HCT116 (cell line): Measurements from ENCODE around the gene UBN1. TPM values are rescaled to one million over a fixed set of nuclear protein-coding genes. Genes with fewer than 3 reads are reported as not detected.

Experiments used
- ATAC-seq: fragments of 200-7000 bp; cut with Tn5 transposase; 2 replicates; pipeline ENCODE4 v1.9.1; 2020; ENCODE audit warnings: mild to moderate bottlenecking, moderate library complexity
- BruUV-seq: library from RNA; stranded (reverse); fragments of 400-500 nt; replicated peaks from 2 replicates; lab custom pipeline; 2021; lab: Mats Ljungman, UMichigan
- CTCF ChIA-PET: fragments of 300-600 bp; sonication (Branson Sonifier 250); formaldehyde crosslinking; loops from one replicate; lab custom pipeline; 2021; ENCODE audit warnings: antibody characterized with exemption; lab: Charles Lee
- POLR2A ChIA-PET: fragments of 300-600, 350-600 bp; sonication (Branson Sonifier 250); formaldehyde crosslinking; loops from one replicate; lab custom pipeline; 2021; ENCODE audit warnings: antibody characterized with exemption; lab: Charles Lee
- RAD21 ChIA-PET, 2 experiments: fragments of 300-600 bp; sonication (Branson Sonifier 250); formaldehyde crosslinking; loops; one replicate each; lab custom pipeline; 2023; ENCODE audit warnings: low total read pairs in 2 of 2; ENCODE audit not compliant: uncharacterized antibody in 2 of 2, unreplicated experiment in 2 of 2, low non-redundant PET in 1 of 2; lab: Charles Lee
- DNase-seq: peaks from one replicate; pipeline ENCODE4 v3.0.0-alpha.2; 2010; ENCODE audit warnings: low read depth, low spot score
- H2AFZ ChIP-seq: fragments of 200-600 bp; shearing (Covaris generic), sonication (generic); 2 replicates; pipeline ENCODE4 v1.6.1; 2017; ENCODE audit warnings: low read depth, mixed run types, mixed read lengths, antibody characterized with exemption, low read length; ENCODE audit not compliant: poor library complexity, severe bottlenecking
- H3K27ac ChIP-seq: 2 replicates; pipeline ENCODE4 v1.5.1; 2012; ENCODE audit warnings: low read depth, low read length
- H3K27me3 ChIP-seq: fragments of 200-600 bp; sonication (generic); 2 replicates; pipeline ENCODE4 v1.6.1; 2016; ENCODE audit warnings: mixed run types, low read length, mixed read lengths; ENCODE audit not compliant: insufficient read depth
- H3K36me3 ChIP-seq, 2 experiments: fragments of 200-500 bp in 1 of 2; fragments of 200-600 bp in 1 of 2; sonication (Bioruptor generic) in 1 of 2; sonication (generic) in 1 of 2; 2 replicates each; pipeline versions ENCODE4 v1.5.1 to v1.6.1; 2014 to 2016; ENCODE audit warnings: low read length in 2 of 2, inconsistent platforms in 1 of 2, mixed read lengths in 1 of 2, mixed run types in 1 of 2; ENCODE audit not compliant: insufficient read depth in 2 of 2, control insufficient read depth in 1 of 2
- H3K4me1 ChIP-seq, 2 experiments: fragments of 200-600 bp in 1 of 2; sonication (generic) in 1 of 2; 2 replicates each; pipeline versions ENCODE4 v1.5.1 to v1.6.1; 2012 to 2017; ENCODE audit warnings: low read length in 2 of 2, inconsistent platforms in 1 of 2, mild to moderate bottlenecking in 1 of 2, mixed read lengths in 1 of 2, mixed run types in 1 of 2, moderate library complexity in 1 of 2; ENCODE audit not compliant: insufficient read depth in 2 of 2, control insufficient read depth in 1 of 2
- H3K4me2 ChIP-seq: fragments of 200-600 bp; sonication (generic); 2 replicates; pipeline ENCODE4 v1.6.1; 2017; ENCODE audit warnings: mixed run types, low read length, mixed read lengths
- H3K4me3 ChIP-seq, 2 experiments: fragments of 200-600 bp in 1 of 2; sonication (generic) in 1 of 2; replicated peaks in 1 of 2; 2 replicates each; pipeline ENCODE4 v1.5.1; 2011 to 2016; ENCODE audit warnings: low read length in 2 of 2, control low read depth in 1 of 2, low read depth in 1 of 2, mild to moderate bottlenecking in 1 of 2, mixed read lengths in 1 of 2, mixed run types in 1 of 2
- H3K79me2 ChIP-seq: fragments of 200-600 bp; sonication (generic); 2 replicates; pipeline ENCODE4 v1.6.1; 2017; ENCODE audit warnings: mild to moderate bottlenecking, mixed run types, low read length, moderate library complexity, mixed read lengths; ENCODE audit not compliant: insufficient read depth
- H3K9ac ChIP-seq: fragments of 200-600 bp; sonication (generic); 2 replicates; pipeline ENCODE4 v1.6.1; 2016; ENCODE audit warnings: low read length, mixed read lengths
- H3K9me2 ChIP-seq: fragments of 200-600 bp; sonication (generic), shearing (Covaris generic); 2 replicates; pipeline ENCODE4 v1.6.1; 2017; ENCODE audit warnings: mixed run types, mild to moderate bottlenecking, moderate library complexity; ENCODE audit not compliant: insufficient read depth
- H3K9me3 ChIP-seq, 2 experiments: fragments of 200-500 bp in 1 of 2; fragments of 200-600 bp in 1 of 2; sonication (Bioruptor generic) in 1 of 2; sonication (generic) in 1 of 2; 2 replicates each; pipeline ENCODE4 v1.6.1; 2014 to 2017; ENCODE audit warnings: low read length in 2 of 2, mixed read lengths in 2 of 2, inconsistent platforms in 1 of 2, low read depth in 1 of 2, mild to moderate bottlenecking in 1 of 2, mixed run types in 1 of 2, moderate library complexity in 1 of 2; ENCODE audit not compliant: control insufficient read depth in 1 of 2, insufficient read depth in 1 of 2
- H4K20me1 ChIP-seq: fragments of 200-600 bp; sonication (generic), shearing (Covaris generic); 2 replicates; pipeline ENCODE4 v1.6.1; 2017; ENCODE audit warnings: mixed run types, mild to moderate bottlenecking, moderate library complexity; ENCODE audit not compliant: insufficient read depth
- CBX3 ChIP-seq: IDR thresholded peaks from 2 replicates; pipeline ENCODE4 v1.6.1; 2012; ENCODE audit warnings: low read depth
- CEBPB ChIP-seq: IDR thresholded peaks from 2 replicates; pipeline ENCODE4 v1.6.1; 2012; ENCODE audit warnings: low read depth
- EGR1 ChIP-seq: IDR thresholded peaks from 2 replicates; pipeline ENCODE4 v1.6.1; 2012; ENCODE audit warnings: low read depth
- ELF1 ChIP-seq: IDR thresholded peaks from 2 replicates; pipeline ENCODE4 v1.6.1; 2012; ENCODE audit warnings: low read depth, borderline replicate concordance
- EZH2 ChIP-seq: fragments of 200-600 bp; sonication (generic); IDR thresholded peaks from 2 replicates; pipeline ENCODE4 v1.6.1; 2017; ENCODE audit warnings: antibody characterized with exemption, mixed run types
- EZH2phosphoT487 ChIP-seq: fragments of 200-600 bp; IDR thresholded peaks from 2 replicates; pipeline ENCODE4 v1.6.1; 2018; ENCODE audit warnings: antibody characterized with exemption, borderline replicate concordance
- FOSL1 ChIP-seq: IDR thresholded peaks from 2 replicates; pipeline ENCODE4 v1.6.1; 2012; ENCODE audit warnings: low read depth
- JUND ChIP-seq: IDR thresholded peaks from 2 replicates; pipeline ENCODE4 v1.6.1; 2012
- POLR2A ChIP-seq: IDR thresholded peaks from 2 replicates; pipeline ENCODE4 v1.7.0; 2011; ENCODE audit warnings: borderline replicate concordance; ENCODE audit not compliant: insufficient read depth, insufficient read length; ENCODE audit errors: extremely low read depth
- POLR2AphosphoS5 ChIP-seq: IDR thresholded peaks from 2 replicates; pipeline ENCODE4 v1.6.1; 2011; ENCODE audit warnings: mild to moderate bottlenecking, low read depth, low read length, moderate library complexity
- SIN3A ChIP-seq: IDR thresholded peaks from 2 replicates; pipeline ENCODE4 v1.6.1; 2012; ENCODE audit warnings: low read depth
- SRF ChIP-seq: IDR thresholded peaks from 2 replicates; pipeline ENCODE4 v1.6.1; 2012; ENCODE audit warnings: low read depth
- TCF7L2 ChIP-seq: IDR thresholded peaks from 2 replicates; pipeline ENCODE4 v1.7.0; 2011; ENCODE audit warnings: borderline replicate concordance, inconsistent platforms; ENCODE audit not compliant: insufficient read depth, insufficient read length; ENCODE audit errors: extremely low read depth
- YY1 ChIP-seq: IDR thresholded peaks from 2 replicates; pipeline ENCODE4 v1.6.1; 2011; ENCODE audit warnings: low read length, low read depth, moderate library complexity, mild to moderate bottlenecking; ENCODE audit not compliant: insufficient replicate concordance; ENCODE audit errors: extremely low read depth
- ZFX ChIP-seq: fragments of 450-650 bp; IDR thresholded peaks from 2 replicates; pipeline ENCODE4 v1.6.1; 2017
- ZNF274 ChIP-seq: fragments of 200-500 bp; sonication (Bioruptor generic); IDR thresholded peaks from 2 replicates; pipeline ENCODE4 v1.6.1; 2014; ENCODE audit warnings: mild to moderate bottlenecking, low read depth, low read length, inconsistent platforms
- intact Hi-C: fragments of 100-400 bp; cut with micrococcal nuclease; formaldehyde crosslinking; loops from 2 replicates; pipeline ENCODE4 v1.10.0; 2022
- total RNA-seq: library from RNA; stranded (reverse); gene quantifications from one replicate; pipeline ENCODE4 v1.2.1, GENCODE V29; 2021; ENCODE audit not compliant: unreplicated experiment
- TF ChIP-seq, protein P1 (sequence below): IDR thresholded peaks from 2 replicates; pipeline ENCODE4 v1.6.1; 2012
- TF ChIP-seq, protein P2 (sequence below): IDR thresholded peaks from 2 replicates; pipeline ENCODE4 v1.6.1; 2011; ENCODE audit warnings: mild to moderate bottlenecking, low read length, moderate library complexity; ENCODE audit not compliant: insufficient replicate concordance; ENCODE audit errors: extremely low read depth
- TF ChIP-seq, protein P3 (sequence below): IDR thresholded peaks from 2 replicates; pipeline ENCODE4 v1.6.1; 2012
- TF ChIP-seq, protein P4 (sequence below): IDR thresholded peaks from 2 replicates; pipeline ENCODE4 v1.6.1; 2012; ENCODE audit warnings: low read depth

The UBN1 gene
- total RNA-seq, 1 experiment from 2014 or later, result 31.9 TPM

- Histone ChIP-seq H3K4me3 (no peak overlapping the region), H3K9me2 (no peaks in the 10 kb centered on the region), H3K9ac (no peak overlapping the region), H3K27me3 (no peaks in the 10 kb centered on the region), H3K27ac (no peak overlapping the region), H3K4me1 (no peaks in the 10 kb centered on the region), H4K20me1 (no peaks in the 10 kb centered on the region), H2AFZ (no peak overlapping the region), H3K79me2 (no peaks in the 10 kb centered on the region), H3K36me3 (peaks cover 3 to 19% of the 10 kb centered on the region in 2 experiments; a peak in 3 of 4 replicates), H3K9me3 (no peaks in the 10 kb centered on the region), H3K4me2 (no peak overlapping the region)
- no peak for ATAC-seq
- BruUV-seq, result no TSS peak
- TF ChIP-seq FOSL1 (no peak), SRF (no peak), TCF7L2 (no peak), ELF1 (no peak), YY1 (no peak), JUND (no peak), EZH2 (no peak), POLR2A (no peak), ZFX (no peak), SIN3A (no peak), CEBPB (no peak), EZH2phosphoT487 (no peak), EGR1 (no peak), POLR2AphosphoS5 (no peak), CBX3 (no peak), ZNF274 (no peak)
- TF ChIP-seq, protein P1, sequence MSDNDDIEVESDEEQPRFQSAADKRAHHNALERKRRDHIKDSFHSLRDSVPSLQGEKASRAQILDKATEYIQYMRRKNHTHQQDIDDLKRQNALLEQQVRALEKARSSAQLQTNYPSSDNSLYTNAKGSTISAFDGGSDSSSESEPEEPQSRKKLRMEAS, result no peak
- TF ChIP-seq, protein P2, sequence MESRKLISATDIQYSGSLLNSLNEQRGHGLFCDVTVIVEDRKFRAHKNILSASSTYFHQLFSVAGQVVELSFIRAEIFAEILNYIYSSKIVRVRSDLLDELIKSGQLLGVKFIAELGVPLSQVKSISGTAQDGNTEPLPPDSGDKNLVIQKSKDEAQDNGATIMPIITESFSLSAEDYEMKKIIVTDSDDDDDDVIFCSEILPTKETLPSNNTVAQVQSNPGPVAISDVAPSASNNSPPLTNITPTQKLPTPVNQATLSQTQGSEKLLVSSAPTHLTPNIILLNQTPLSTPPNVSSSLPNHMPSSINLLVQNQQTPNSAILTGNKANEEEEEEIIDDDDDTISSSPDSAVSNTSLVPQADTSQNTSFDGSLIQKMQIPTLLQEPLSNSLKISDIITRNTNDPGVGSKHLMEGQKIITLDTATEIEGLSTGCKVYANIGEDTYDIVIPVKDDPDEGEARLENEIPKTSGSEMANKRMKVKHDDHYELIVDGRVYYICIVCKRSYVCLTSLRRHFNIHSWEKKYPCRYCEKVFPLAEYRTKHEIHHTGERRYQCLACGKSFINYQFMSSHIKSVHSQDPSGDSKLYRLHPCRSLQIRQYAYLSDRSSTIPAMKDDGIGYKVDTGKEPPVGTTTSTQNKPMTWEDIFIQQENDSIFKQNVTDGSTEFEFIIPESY, result no peak
- TF ChIP-seq, protein P3, sequence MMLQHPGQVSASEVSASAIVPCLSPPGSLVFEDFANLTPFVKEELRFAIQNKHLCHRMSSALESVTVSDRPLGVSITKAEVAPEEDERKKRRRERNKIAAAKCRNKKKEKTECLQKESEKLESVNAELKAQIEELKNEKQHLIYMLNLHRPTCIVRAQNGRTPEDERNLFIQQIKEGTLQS, result no peak
- TF ChIP-seq, protein P4, sequence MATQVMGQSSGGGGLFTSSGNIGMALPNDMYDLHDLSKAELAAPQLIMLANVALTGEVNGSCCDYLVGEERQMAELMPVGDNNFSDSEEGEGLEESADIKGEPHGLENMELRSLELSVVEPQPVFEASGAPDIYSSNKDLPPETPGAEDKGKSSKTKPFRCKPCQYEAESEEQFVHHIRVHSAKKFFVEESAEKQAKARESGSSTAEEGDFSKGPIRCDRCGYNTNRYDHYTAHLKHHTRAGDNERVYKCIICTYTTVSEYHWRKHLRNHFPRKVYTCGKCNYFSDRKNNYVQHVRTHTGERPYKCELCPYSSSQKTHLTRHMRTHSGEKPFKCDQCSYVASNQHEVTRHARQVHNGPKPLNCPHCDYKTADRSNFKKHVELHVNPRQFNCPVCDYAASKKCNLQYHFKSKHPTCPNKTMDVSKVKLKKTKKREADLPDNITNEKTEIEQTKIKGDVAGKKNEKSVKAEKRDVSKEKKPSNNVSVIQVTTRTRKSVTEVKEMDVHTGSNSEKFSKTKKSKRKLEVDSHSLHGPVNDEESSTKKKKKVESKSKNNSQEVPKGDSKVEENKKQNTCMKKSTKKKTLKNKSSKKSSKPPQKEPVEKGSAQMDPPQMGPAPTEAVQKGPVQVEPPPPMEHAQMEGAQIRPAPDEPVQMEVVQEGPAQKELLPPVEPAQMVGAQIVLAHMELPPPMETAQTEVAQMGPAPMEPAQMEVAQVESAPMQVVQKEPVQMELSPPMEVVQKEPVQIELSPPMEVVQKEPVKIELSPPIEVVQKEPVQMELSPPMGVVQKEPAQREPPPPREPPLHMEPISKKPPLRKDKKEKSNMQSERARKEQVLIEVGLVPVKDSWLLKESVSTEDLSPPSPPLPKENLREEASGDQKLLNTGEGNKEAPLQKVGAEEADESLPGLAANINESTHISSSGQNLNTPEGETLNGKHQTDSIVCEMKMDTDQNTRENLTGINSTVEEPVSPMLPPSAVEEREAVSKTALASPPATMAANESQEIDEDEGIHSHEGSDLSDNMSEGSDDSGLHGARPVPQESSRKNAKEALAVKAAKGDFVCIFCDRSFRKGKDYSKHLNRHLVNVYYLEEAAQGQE, result no peak
- no peak for DNase-seq
- ChIA-PET RAD21 (no interaction called here), POLR2A (no interaction called here), CTCF (no interaction called here)
- intact Hi-C loops, result no loop called here
Measured at GRCh38 chr16:4897328-4897727, 50.0 kb downstream of the UBN1 start.
